ENCODE results near the gene PLEKHA6. TPM values are rescaled to one million over a fixed set of nuclear protein-coding genes. Genes with fewer than 3 reads are reported as not detected.

PLEKHA6 gene
- total and polyA plus RNA-seq, 2 donors (not counting 1 experiment from before 2014, with no cell fraction given) = 0.31 to 0.47 TPM

GRCh38 chr1:204255225-204255624 lies 104.5 kb downstream of the PLEKHA6 start:
- Histone ChIP-seq H3K27me3 (replicated peaks in 1 of 4; ENCODE audit: control extremely low read depth in 1 of 4, control insufficient read depth in 3 of 4, insufficient read depth in 4 of 4, low read length in 3 of 4) (peaks cover 0 to 3% (median 0%) of the 10 kb centered on the region in 4 experiments), H3K36me3 (replicated peaks in 1 of 2; ENCODE audit: control extremely low read depth in 1 of 2, control insufficient read depth in 1 of 2, extremely low read depth in 1 of 2, insufficient read depth in 2 of 2, low read length in 1 of 2) (no peaks in the 10 kb centered on the region), H3K4me2 (replicated peaks; ENCODE audit: low read depth, low read length, poor library complexity, severe bottlenecking) (no peak overlapping the region), H3K4me1 (ENCODE audit: control insufficient read depth in 2 of 2, insufficient read depth in 2 of 2, low read length in 2 of 2) (no peaks in the 10 kb centered on the region), H3K79me2 (ENCODE audit: control insufficient read depth, insufficient read depth, low read length) (no peaks in the 10 kb centered on the region), H3K27ac (ENCODE audit: low read length in 2 of 2) (no peak overlapping the region), H2AFZ (ENCODE audit: insufficient read depth, low read depth, low read length, poor library complexity, severe bottlenecking) (no peak overlapping the region), H3K4me3 (ENCODE audit: control extremely low read depth in 1 of 5, extremely low read depth in 1 of 5, insufficient read depth in 1 of 5, low read depth in 2 of 5, low read length in 4 of 5) (no peak overlapping the region), H3K9me3 (ENCODE audit: control extremely low read depth in 1 of 3, control insufficient read depth in 2 of 3, insufficient read depth in 1 of 3, low read length in 2 of 3) (no peaks in the 10 kb centered on the region), H3K9ac (ENCODE audit: low read length) (no peak overlapping the region), H4K20me1 (ENCODE audit: control insufficient read depth, insufficient read depth, low read length, poor library complexity, severe bottlenecking) (no peaks in the 10 kb centered on the region)
- no peak overlapping the region for H3K4me3 Mint-ChIP-seq
- no peaks in the 10 kb centered on the region for H3K4me1 Mint-ChIP-seq
- TF ChIP-seq EZH2 (IDR thresholded peaks at IDR 0.05; ENCODE audit: borderline replicate concordance, insufficient read depth, low read depth, low read length, poor library complexity, severe bottlenecking) = no peak
- TF ChIP-seq CTCF (IDR thresholded peaks at IDR 0.05) = no peak
- no peak overlapping the region for H3K27ac Mint-ChIP-seq
- DNase-seq = no peak
- H3K9me3 Mint-ChIP-seq (ENCODE audit: insufficient read depth) = no peaks in the 10 kb centered on the region
- ChIA-PET CTCF (no interaction called here), POLR2A (no interaction called here)
- no CpG with 5 or more reads among the region's 5 CpGs for WGBS (ENCODE audit: insufficient coverage)
- intact Hi-C loops (cut with micrococcal nuclease) = no loop called here
- H3K27me3 Mint-ChIP-seq = peaks cover 15% of the 10 kb centered on the region
- ATAC-seq (ENCODE audit: low read depth) = no peak

GRCh38 chr1:204254031-204254661 lies 105.6 kb downstream of the PLEKHA6 start:
- Histone ChIP-seq H3K79me2 (ENCODE audit: control insufficient read depth, insufficient read depth, low read length) (no peaks in the 10 kb centered on the region), H3K4me3 (ENCODE audit: control extremely low read depth in 1 of 5, extremely low read depth in 1 of 5, insufficient read depth in 1 of 5, low read depth in 2 of 5, low read length in 4 of 5) (no peak overlapping the region), H2AFZ (ENCODE audit: insufficient read depth, low read depth, low read length, poor library complexity, severe bottlenecking) (no peak overlapping the region), H4K20me1 (ENCODE audit: control insufficient read depth, insufficient read depth, low read length, poor library complexity, severe bottlenecking) (no peaks in the 10 kb centered on the region), H3K9ac (ENCODE audit: low read length) (no peak overlapping the region), H3K4me1 (ENCODE audit: control insufficient read depth in 2 of 2, insufficient read depth in 2 of 2, low read length in 2 of 2) (no peaks in the 10 kb centered on the region), H3K9me3 (ENCODE audit: control extremely low read depth in 1 of 3, control insufficient read depth in 2 of 3, insufficient read depth in 1 of 3, low read length in 2 of 3) (no peaks in the 10 kb centered on the region), H3K4me2 (replicated peaks; ENCODE audit: low read depth, low read length, poor library complexity, severe bottlenecking) (no peak overlapping the region), H3K27me3 (replicated peaks in 1 of 4; ENCODE audit: control extremely low read depth in 1 of 4, control insufficient read depth in 3 of 4, insufficient read depth in 4 of 4, low read length in 3 of 4) (peaks cover 0 to 3% (median 0%) of the 10 kb centered on the region in 4 experiments), H3K36me3 (replicated peaks in 1 of 2; ENCODE audit: control extremely low read depth in 1 of 2, control insufficient read depth in 1 of 2, extremely low read depth in 1 of 2, insufficient read depth in 2 of 2, low read length in 1 of 2) (no peaks in the 10 kb centered on the region), H3K27ac (ENCODE audit: low read length in 2 of 2) (no peak overlapping the region)
- no peak overlapping the region for H3K4me3 Mint-ChIP-seq
- no peak overlapping the region for H3K27ac Mint-ChIP-seq
- no peaks in the 10 kb centered on the region for H3K9me3 Mint-ChIP-seq (ENCODE audit: insufficient read depth)
- intact Hi-C loops (cut with micrococcal nuclease) = no loop called here
- no peak for TF ChIP-seq CTCF (IDR thresholded peaks at IDR 0.05)
- TF ChIP-seq EZH2 (IDR thresholded peaks at IDR 0.05; ENCODE audit: borderline replicate concordance, insufficient read depth, low read depth, low read length, poor library complexity, severe bottlenecking) = no peak
- ChIA-PET CTCF (interaction anchor here (0.8 to 1.3 kb wide), 2 partner anchors 11 to 109 kb away, joined by 3 to 4 read pairs; no protein-coding TSS in a partner anchor), POLR2A (no interaction called here)
- no peaks in the 10 kb centered on the region for H3K4me1 Mint-ChIP-seq
- peaks cover 22% of the 10 kb centered on the region for H3K27me3 Mint-ChIP-seq
- DNase-seq (no peak), ATAC-seq (ENCODE audit: low read depth) (no peak)
- WGBS (ENCODE audit: insufficient coverage) = 78% methylated on average over 3 of the region's 7 CpGs
